B cell (primary cell): Measurements from ENCODE around the gene BAIAP3.

Experiments
- EZH2 ChIP-seq: IDR thresholded peaks from 2 replicates; pipeline ENCODE4 v1.6.1; 2012; ENCODE audit warnings: borderline replicate concordance, low read depth, mild to moderate bottlenecking, moderate library complexity, low read length; ENCODE audit not compliant: insufficient read depth, poor library complexity, severe bottlenecking
- TF ChIP-seq, protein P1 (sequence below): fragments of 200-600 bp; IDR thresholded peaks from one replicate; pipeline ENCODE4 v1.8.0; 2022; ENCODE audit warnings: antibody characterized with exemption, mild to moderate bottlenecking

DNA sequence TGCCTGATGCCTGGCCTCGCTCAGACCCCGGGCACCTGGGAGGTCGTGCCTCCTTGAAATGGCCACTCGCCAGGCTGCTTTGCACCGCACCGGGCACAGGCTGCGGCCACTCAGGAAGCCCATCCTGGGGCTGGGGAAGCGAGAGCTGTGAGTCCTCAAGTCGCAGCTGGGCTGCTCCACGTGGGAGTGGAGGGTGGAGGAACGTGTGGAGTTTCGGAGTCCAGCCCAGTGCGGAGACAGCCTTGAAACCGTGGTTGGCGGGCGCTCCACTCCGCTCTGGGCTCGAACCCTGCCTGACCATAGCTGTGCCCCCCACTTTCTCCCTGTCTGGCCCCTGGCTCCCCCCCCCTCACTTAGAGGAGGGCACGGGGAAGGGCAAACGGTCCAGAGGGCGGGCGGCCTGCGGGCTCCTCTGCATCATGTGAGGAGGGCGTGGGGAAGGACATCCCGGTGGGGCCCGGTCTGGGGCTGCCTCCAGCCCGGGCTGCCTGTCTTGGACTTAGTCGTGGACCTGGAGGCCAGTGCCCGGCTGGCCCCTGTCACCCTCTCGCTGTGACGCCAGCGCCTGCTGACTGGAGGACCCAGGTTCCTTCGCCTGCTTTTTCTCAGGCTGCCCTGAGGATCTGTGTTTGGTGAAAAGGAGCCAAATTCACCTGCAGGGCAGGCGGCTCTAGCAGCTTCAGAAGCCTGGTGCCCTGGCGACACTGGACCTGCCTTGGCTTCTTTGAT, 21.5 kb upstream of the BAIAP3 start:
- TF ChIP-seq, protein P1, sequence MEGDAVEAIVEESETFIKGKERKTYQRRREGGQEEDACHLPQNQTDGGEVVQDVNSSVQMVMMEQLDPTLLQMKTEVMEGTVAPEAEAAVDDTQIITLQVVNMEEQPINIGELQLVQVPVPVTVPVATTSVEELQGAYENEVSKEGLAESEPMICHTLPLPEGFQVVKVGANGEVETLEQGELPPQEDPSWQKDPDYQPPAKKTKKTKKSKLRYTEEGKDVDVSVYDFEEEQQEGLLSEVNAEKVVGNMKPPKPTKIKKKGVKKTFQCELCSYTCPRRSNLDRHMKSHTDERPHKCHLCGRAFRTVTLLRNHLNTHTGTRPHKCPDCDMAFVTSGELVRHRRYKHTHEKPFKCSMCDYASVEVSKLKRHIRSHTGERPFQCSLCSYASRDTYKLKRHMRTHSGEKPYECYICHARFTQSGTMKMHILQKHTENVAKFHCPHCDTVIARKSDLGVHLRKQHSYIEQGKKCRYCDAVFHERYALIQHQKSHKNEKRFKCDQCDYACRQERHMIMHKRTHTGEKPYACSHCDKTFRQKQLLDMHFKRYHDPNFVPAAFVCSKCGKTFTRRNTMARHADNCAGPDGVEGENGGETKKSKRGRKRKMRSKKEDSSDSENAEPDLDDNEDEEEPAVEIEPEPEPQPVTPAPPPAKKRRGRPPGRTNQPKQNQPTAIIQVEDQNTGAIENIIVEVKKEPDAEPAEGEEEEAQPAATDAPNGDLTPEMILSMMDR = no peak
- no peak for TF ChIP-seq EZH2
